ENCODE measurements around the gene F8. TPM values are rescaled to one million over a fixed set of nuclear protein-coding genes. Genes with fewer than 3 reads are reported as not detected.

F8 gene
- total RNA-seq, 1 experiment from 2014 or later: 0.20 TPM

GRCh38 chrX:154793084-154793795, 229.3 kb downstream of the F8 start:
- intact Hi-C loops (cut with micrococcal nuclease; ENCODE audit: unreplicated experiment): no loop called here
- Mint-ChIP-seq H3K4me1 (ENCODE audit: low read depth, unreplicated experiment) (peaks cover 15% of the 10 kb centered on the region), H3K27ac (ENCODE audit: unreplicated experiment) (no peak overlapping the region), H3K36me3 (ENCODE audit: insufficient read depth, unreplicated experiment) (no peaks in the 10 kb centered on the region), H3K27me3 (ENCODE audit: insufficient read depth, unreplicated experiment) (no peaks in the 10 kb centered on the region), H3K9me3 (ENCODE audit: unreplicated experiment) (no peaks in the 10 kb centered on the region), H3K4me3 (ENCODE audit: unreplicated experiment) (no peak overlapping the region)
- Histone ChIP-seq H3K4me3 (ENCODE audit: low read depth, low read length) (no peak overlapping the region), H3K27me3 (replicated peaks; ENCODE audit: control insufficient read depth, insufficient read depth, low read length) (no peaks in the 10 kb centered on the region), H3K4me1 (peaks cover 9% of the 10 kb centered on the region), H3K9me3 (no peaks in the 10 kb centered on the region), H3K36me3 (ENCODE audit: control insufficient read depth, insufficient read depth, low read length) (no peaks in the 10 kb centered on the region)
- TF ChIP-seq CTCF (IDR thresholded peaks at IDR 0.05; ENCODE audit: insufficient read depth in 1 of 2, low read depth in 1 of 2, low read length in 1 of 2, severe bottlenecking in 1 of 2, unreplicated experiment in 1 of 2): no peak
- ChIA-PET CTCF (no interaction called here), POLR2A (no interaction called here)
- no peak for DNase-seq
- BruUV-seq (replicated peaks): no TSS peak

- no TSS peak for BruUV-seq (replicated peaks)
- ChIA-PET CTCF (no interaction called here), POLR2A (no interaction called here)
- Histone ChIP-seq H3K27me3 (replicated peaks; ENCODE audit: control insufficient read depth, insufficient read depth, low read length) (no peaks in the 10 kb centered on the region), H3K36me3 (ENCODE audit: control insufficient read depth, insufficient read depth, low read length) (no peaks in the 10 kb centered on the region), H3K9me3 (no peaks in the 10 kb centered on the region), H3K4me1 (no peaks in the 10 kb centered on the region), H3K4me3 (ENCODE audit: low read depth, low read length) (no peak overlapping the region)
- no peak for DNase-seq
- Mint-ChIP-seq H3K27ac (ENCODE audit: unreplicated experiment) (no peak overlapping the region), H3K4me1 (ENCODE audit: low read depth, unreplicated experiment) (peaks cover 6% of the 10 kb centered on the region), H3K27me3 (ENCODE audit: insufficient read depth, unreplicated experiment) (no peaks in the 10 kb centered on the region), H3K36me3 (ENCODE audit: insufficient read depth, unreplicated experiment) (peaks cover 3% of the 10 kb centered on the region), H3K4me3 (ENCODE audit: unreplicated experiment) (no peak overlapping the region), H3K9me3 (ENCODE audit: unreplicated experiment) (no peaks in the 10 kb centered on the region)
- intact Hi-C loops (cut with micrococcal nuclease; ENCODE audit: unreplicated experiment): no loop called here
- no peak for TF ChIP-seq CTCF (IDR thresholded peaks at IDR 0.05; ENCODE audit: insufficient read depth in 1 of 2, low read depth in 1 of 2, low read length in 1 of 2, severe bottlenecking in 1 of 2, unreplicated experiment in 1 of 2)
Measured at GRCh38 chrX:154791939-154792338, 230.6 kb downstream of the F8 start.

GRCh38 chrX:154791467-154791866, 231.1 kb downstream of the F8 start:
- TF ChIP-seq CTCF (IDR thresholded peaks at IDR 0.05; ENCODE audit: insufficient read depth in 1 of 2, low read depth in 1 of 2, low read length in 1 of 2, severe bottlenecking in 1 of 2, unreplicated experiment in 1 of 2): no peak
- no peaks in the 10 kb centered on the region for H3K27me3 ChIP-seq (replicated peaks; ENCODE audit: control insufficient read depth, insufficient read depth, low read length)
- no peak overlapping the region for H3K4me3 ChIP-seq (ENCODE audit: low read depth, low read length)
- no peaks in the 10 kb centered on the region for H3K36me3 ChIP-seq (ENCODE audit: control insufficient read depth, insufficient read depth, low read length)
- POLR2A ChIA-PET: no interaction called here
- no peaks in the 10 kb centered on the region for H3K9me3 ChIP-seq
- no peak for DNase-seq
- Mint-ChIP-seq H3K9me3 (ENCODE audit: unreplicated experiment) (no peaks in the 10 kb centered on the region), H3K27ac (ENCODE audit: unreplicated experiment) (no peak overlapping the region), H3K4me3 (ENCODE audit: unreplicated experiment) (no peak overlapping the region), H3K27me3 (ENCODE audit: insufficient read depth, unreplicated experiment) (no peaks in the 10 kb centered on the region), H3K36me3 (ENCODE audit: insufficient read depth, unreplicated experiment) (peaks cover 6% of the 10 kb centered on the region), H3K4me1 (ENCODE audit: low read depth, unreplicated experiment) (peaks cover 2% of the 10 kb centered on the region)
- CTCF ChIA-PET: no interaction called here
- no TSS peak for BruUV-seq (replicated peaks)
- intact Hi-C loops (cut with micrococcal nuclease; ENCODE audit: unreplicated experiment): no loop called here
- H3K4me1 ChIP-seq: no peaks in the 10 kb centered on the region

Small RNAs within 50 kb of the gene (microRNA-seq; reads per million reads assigned to microRNA genes)
- gene MIR1184-1: not detected

Other genes with a start within 250 kb of the F8 start
- gene MPP1, start 217.2 kb downstream of the F8 start, total RNA-seq (2022): 26.6 and 27.0 TPM in 2 replicates
- not detected in 2 replicates for gene SMIM9, start 188.1 kb downstream of the F8 start, total RNA-seq (2022)
- 20.0 and 27.2 TPM in 2 replicates for gene F8A1, start 136.4 kb downstream of the F8 start, total RNA-seq (2022)
- 47.3 and 52.9 TPM in 2 replicates for gene FUNDC2, start 4.1 kb upstream of the F8 start, total RNA-seq (2022)
- 1.7 and 1.8 TPM in 2 replicates for gene CMC4, start 48.4 kb upstream of the F8 start, total RNA-seq (2022)
- gene MTCP1, start 48.4 kb upstream of the F8 start, total RNA-seq (2022): 11.3 and 11.7 TPM in 2 replicates
- 30.4 and 32.3 TPM in 2 replicates for gene BRCC3, start 48.8 kb upstream of the F8 start, total RNA-seq (2022)
- gene VBP1, start 193.7 kb upstream of the F8 start, total RNA-seq (2022): 54.8 and 56.8 TPM in 2 replicates
- 0.18 and 0.23 TPM in 2 replicates for gene RAB39B, start 241.8 kb upstream of the F8 start, total RNA-seq (2022)